ENCODE measurements around the gene SCMH1.
"Not testable (repeated sequence)": the region's sequence is repeated elsewhere in the genome, so short reads cannot be mapped to it uniquely, and the experiment has no call there.

Gene SCMH1

DNA sequence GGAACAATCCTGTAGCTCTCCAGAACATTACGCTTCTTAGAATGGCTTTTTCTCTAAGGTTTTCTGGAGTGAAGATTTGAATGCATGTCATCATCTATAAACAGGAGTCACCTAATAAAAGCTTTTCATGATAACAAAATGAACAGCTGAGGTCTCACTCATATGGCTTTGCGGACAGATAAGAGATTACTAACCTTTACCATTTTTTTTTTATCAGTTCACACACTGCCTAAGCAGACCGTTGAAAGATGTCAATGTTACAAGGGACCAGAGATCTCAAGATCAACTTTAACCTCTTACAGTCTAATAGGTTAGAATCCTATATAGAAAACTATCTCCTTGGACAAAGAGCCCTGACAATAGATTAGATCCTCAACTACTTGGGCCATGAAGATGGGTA lies 41.4 kb downstream of the SCMH1 start:
- DNase-seq, result no peak

- DNase-seq, result no peak
Observed at GRCh38 chr1:41199375-41199774, 42.7 kb downstream of the SCMH1 start.

DNA sequence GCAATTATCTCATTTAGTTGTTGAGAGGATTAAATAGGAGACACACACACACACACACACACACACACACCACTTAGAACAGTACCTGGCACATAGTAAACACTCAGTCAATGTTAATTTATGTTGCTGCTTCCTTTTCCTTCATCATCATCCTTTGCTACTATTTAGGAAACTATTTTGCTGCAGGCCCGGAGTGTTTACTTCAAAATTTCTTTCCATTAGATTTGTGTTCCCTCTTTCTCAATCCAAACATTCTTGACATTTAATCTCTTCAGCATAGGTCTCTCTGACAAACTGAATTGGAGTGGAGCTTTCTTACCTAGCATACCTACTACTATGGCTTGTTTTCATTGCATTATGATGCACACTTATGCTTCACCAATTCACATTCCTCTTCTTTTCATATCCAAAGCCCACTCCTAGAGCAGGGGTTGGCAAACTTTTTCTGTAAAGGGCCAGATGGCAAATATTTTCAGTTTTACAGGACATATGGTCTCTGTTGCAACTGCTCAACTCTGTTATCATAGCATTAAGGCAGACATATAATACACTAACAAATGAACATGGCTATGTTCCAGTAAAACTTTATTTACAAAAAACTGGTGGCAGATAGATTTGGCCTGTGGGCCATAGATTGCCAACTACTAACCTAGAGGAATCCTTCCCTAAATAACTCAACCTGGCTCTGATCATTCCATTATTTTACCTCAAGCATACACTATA lies 49.5 kb downstream of the SCMH1 start:
- DNase-seq, result peak; percentile 49

GRCh38 chr1:41184446-41184845 lies 57.7 kb downstream of the SCMH1 start:
- no peak for DNase-seq

GRCh38 chr1:41178230-41178629 lies 63.9 kb downstream of the SCMH1 start:
- DNase-seq, result not testable (repeated sequence)

DNA sequence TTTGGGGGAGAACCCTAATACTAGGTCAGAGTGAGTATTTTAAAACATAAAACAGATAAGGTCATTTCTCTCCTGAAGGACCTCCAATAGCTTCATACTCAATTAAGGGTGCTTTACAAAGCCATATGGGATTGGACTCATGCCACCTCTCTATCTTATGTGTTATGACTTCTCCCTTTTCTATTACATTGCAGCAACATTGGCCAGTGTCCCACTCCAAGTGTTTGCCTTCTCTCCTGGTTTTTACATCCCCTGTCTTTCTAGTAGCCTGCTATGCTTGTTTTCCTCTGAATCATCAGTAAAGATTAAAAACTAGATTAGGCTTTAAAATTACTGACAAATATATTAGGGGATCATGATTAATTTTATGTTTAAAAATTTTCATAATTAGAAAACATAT lies 66.6 kb downstream of the SCMH1 start:
- no peak for DNase-seq

DNA sequence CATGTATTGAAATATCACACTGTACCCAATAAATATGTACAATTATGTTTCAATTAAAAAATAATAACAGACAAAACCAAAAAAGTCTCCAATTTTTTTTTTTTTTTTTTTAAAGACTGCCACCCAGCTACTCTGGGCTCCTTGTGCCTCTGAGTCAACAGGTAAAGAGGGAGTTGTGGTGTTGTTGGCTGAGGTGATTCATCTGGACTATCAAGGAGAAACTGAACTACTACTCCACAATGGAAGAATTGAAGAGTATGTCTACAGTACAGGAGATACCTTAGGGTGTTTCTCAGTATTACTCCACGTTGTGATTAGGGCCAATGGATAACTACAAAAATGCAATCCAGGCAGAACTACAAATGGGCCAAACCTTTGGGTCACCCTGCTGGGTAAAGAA lies 67.9 kb downstream of the SCMH1 start:
- DNase-seq, result no peak

DNA sequence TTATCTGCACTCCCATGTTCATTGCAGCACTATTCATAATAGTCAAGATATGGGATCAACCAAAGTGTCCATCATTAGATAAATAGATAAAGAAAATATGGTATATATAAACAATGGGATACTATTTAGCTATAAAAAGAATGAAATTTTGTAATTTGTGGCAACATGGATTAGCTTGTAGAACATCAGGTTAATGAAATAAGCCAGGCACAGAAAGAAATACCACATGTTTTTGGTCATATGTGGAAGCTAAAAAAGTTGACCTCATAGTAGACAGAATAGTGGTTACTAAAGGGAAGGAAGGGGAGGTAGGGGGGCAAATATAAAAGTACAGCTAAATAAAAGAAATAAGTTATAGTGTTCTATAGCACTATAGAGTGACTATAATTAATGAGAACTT lies 68.5 kb downstream of the SCMH1 start:
- no peak for DNase-seq

DNA sequence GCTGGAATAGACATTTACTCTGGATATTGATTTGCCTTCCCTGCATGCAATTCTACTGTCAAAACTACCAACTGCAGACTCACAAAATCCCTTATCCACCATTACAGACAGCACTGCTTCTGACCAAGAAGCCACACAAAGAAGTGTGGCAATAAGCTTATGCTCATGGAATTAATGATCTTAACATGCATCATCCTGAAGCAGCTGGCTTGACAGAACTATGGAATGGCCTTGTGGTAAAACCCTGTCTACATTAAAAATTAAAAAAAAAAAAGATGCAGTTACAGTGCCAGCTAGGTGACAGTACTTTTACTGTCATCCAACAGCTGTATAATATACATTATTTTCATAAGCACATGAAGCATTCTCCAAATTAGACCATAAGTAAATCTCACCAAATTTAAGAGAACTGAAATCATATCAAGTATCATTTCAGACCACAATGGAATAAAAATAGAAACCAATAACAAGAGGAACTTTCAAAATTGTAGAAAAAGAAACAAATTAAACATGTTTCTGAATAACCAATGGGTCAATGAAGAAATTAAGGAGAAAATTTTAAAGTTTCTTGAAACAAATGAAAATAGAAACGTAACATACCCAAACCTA lies 70.7 kb downstream of the SCMH1 start:
- DNase-seq, result no peak

DNA sequence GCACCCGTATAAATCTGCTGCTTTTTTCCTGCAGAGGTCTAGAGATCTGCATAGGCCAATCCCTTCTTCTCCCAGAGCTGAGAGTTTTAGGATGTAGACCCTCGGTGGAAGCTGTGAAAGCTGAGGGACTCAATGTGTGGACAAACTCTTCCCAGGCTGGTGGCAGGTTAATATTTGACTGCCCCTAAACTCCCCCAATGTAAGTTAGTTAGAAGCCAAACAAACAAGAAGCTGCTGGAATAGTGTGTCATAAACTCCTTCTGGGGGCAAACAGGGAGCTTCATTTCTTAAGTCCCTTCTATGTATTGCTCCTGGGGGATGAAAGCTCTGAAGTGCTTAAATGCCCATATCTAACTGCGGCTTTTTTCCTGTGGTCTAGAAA lies 72.3 kb downstream of the SCMH1 start:
- DNase-seq, result no peak

- no peak for DNase-seq
Observed at GRCh38 chr1:41169066-41169798, 72.9 kb downstream of the SCMH1 start.

DNA sequence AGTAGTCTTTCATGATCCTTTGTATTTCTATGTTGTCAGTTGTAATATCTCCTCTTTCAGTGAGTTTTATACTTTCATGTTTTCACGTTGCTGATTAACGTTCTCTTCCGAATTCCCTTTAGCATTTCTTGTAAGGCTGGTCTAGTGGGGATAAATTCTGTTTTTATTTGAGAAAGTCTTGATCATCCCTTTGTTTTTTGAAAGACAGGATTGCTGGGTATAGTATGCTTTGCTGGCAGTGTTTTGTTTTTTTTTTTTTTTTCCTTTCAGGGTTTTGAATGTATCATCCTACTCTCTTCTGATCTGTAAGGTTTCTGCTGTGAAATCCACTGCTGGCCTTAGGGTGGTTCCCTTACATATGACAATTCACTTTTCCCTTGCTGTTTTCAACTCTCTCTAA lies 74.4 kb downstream of the SCMH1 start:
- no peak for DNase-seq

DNA sequence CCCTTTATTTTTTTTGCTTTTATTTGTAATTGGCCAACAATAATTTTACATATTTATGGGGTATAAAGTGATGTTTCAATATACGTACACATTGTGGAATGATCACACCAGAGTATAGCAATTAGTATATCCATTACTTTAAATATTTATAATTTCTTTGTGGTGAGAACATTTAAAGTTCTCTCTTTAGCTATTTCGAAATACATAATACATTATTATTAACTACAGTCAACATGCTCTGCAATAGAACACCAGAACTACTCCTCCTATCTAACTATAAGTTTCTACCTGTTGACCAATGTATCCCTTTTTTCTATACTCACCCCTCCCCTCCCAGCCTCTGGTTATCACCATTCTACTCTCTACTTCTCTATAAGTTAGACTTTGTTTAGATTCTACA lies 77.4 kb downstream of the SCMH1 start:
- no peak for DNase-seq

DNA sequence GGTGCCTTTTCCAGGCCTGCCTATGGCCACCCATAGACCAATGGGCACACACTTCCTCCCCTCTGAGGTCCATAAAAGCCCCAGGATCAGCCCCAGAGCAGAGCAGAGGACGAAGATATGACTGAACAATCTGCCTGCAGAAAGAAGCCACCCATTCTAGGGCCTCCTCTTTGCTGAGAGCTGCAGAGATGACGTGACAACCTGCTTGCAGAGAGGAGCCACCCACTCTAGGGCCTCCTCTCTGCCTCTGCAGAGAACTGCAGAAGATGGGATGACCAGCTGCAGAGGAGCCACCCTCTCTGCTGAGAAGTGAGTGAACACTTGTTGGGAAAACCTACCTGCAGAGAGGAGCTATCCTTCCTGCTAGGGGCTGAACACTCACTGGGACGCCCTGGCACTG lies 79.7 kb downstream of the SCMH1 start:
- DNase-seq, result no peak

DNA sequence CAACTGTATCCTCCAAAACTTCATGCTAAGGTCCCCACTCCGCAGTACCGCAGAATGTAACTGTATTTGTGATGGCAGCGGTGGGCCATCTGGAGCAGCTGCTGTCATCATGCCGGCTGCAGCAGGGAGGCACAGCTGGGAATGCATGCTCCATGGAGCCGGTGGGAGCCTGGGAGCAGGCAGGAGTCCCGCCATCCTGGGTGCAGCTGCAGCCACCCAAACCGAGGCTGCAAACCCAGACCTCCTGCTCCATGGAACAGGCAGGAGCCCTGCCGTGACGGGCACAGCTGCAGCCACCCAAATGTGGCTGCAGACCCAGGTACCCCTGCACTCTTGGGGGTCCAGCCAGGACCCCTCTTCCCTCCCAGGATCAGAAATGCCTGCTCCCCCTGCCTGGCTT lies 80.3 kb downstream of the SCMH1 start:
- DNase-seq, result peak; percentile 16

GRCh38 chr1:41160498-41161110 lies 81.5 kb downstream of the SCMH1 start:
- DNase-seq, result no peak

GRCh38 chr1:41158966-41159365 lies 83.1 kb downstream of the SCMH1 start:
- no peak for DNase-seq

DNA sequence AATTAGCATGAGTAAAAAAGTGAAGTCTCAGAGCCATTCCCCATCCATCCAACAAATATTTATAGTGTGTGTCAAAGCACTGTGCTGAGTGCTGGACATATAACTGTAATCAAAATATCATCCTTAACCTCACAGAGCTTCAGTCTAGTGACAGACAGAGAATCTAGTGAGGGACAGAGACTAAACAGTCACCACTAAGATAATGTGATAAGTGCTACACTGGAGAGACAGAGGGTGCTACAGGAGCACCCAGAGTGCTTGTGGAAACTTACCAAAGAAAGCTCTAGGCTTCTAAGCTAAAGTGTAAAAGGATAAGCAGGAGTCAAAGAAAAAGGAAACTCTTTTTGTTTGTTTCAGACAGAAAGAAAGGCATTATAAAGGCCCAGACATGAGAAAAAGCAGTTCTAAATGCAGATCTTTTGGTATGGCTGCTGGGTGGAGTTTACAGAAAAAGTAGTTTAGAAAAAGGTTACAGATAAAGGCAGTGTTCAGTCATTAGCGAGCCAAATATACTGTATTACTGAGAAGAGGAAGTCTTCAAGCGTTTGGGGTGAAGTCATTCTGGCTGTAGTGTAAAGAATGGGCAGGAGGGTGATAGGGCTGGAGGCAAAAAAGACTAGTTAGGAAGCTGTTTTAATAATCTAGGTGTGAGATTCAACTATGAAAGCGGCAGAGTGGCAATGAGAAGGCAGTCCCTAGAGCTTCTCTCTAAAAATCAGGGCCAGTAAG lies 83.8 kb downstream of the SCMH1 start:
- DNase-seq, result no peak

GRCh38 chr1:41155105-41155504 lies 87.0 kb downstream of the SCMH1 start:
- no peak for DNase-seq

DNA sequence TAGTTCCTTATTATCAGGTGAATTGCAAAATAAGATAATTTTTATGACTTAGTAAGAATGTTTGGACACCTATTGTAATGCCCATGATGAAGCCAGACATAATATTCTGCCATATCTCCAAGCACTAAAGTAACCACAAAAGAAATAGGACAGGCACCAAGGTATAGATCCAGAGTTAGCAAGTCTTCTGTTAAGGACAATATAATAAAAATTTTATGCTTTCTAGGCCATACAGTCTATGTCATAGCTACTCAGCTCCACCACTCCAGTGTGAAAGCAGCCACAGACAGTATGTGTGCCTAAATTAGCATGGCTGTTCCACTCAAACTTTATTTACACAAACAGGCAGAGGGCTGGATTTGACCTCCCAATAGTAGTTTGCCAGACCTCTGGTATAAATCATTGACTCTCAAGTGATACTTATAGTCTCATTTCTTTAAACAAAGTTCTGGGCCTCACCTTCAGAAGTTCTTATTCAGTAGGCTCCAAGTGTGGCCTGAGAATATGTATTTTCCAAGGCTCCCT lies 88.3 kb downstream of the SCMH1 start:
- DNase-seq, result no peak

- no peak for DNase-seq
Observed at GRCh38 chr1:41152622-41153044, 89.5 kb downstream of the SCMH1 start.

GRCh38 chr1:41151846-41152245 lies 90.3 kb downstream of the SCMH1 start:
- no peak for DNase-seq

DNA sequence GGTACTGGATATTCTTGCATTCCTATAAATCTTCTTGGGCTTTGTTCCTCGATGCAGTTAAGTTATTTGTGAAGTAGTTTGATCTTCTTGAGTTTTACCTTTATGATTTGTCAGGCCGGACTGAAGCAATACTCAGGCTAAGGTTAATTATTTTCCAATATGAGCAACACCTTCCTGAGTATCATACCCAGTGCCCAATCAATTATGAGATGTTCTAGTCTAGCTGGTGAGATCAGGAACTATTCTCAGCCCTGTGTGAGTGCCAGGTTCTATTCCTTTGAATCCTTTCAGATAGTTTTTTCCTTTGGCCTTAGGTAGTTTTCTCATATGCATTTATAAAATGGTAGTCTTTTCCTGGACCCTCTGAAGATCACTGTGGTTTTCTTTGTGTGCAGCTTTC lies 92.5 kb downstream of the SCMH1 start:
- DNase-seq, result no peak
